ENCODE data around the gene VAMP5. TPM values are rescaled to one million over a fixed set of nuclear protein-coding genes. Genes with fewer than 3 reads are reported as not detected.
A peak's percentile ranks its signal among the peaks of the same experiment; 100 is the strongest.

The VAMP5 gene
- total RNA-seq, 1 experiment from 2014 or later, result 0.59 TPM

DNA sequence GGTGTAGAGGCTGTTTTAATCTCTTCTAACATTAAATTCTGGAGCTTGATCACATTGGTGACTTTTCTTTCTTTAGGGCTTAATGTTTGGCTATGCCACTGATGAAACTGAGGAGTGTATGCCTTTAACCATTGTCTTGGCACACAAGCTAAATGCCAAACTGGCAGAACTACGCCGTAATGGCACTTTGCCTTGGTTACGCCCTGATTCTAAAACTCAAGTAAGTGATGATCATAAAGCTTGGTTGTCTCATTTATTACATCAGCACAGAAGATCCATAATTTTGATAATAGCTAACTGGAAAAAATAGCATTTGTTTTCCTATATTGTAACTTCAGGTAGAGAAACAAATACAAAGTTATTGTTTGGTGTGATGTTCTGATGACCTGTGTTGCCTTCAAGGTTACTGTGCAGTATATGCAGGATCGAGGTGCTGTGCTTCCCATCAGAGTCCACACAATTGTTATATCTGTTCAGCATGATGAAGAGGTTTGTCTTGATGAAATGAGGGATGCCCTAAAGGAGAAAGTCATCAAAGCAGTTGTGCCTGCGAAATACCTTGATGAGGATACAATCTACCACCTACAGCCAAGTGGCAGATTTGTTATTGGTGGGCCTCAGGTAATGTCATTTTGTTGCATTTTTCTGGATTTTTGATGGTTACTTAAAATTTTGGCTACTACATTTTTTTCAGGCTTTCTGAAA, 42.3 kb upstream of the VAMP5 start:
- Histone ChIP-seq H2AK5ac (ENCODE audit: insufficient read length, low read length) (no peak overlapping the region), H3T11ph (ENCODE audit: low read length) (no peak overlapping the region), H3K23me2 (ENCODE audit: insufficient read length, low read depth, low read length, poor library complexity, severe bottlenecking) (peaks cover 17% of the 10 kb centered on the region), H3K56ac (ENCODE audit: insufficient read length, low read depth, low read length) (no peak overlapping the region), H3K9ac (ENCODE audit: extremely low read depth, insufficient read length, low read length) (peak overlapping the region; percentile 26), H3K9me3 (ENCODE audit: control insufficient read depth, low read depth, low read length) (no peaks in the 10 kb centered on the region), H3K27ac (ENCODE audit: insufficient read length, low read depth, low read length) (no peak overlapping the region), H3K79me1 (ENCODE audit: insufficient read depth, low read depth, low read length, poor library complexity, severe bottlenecking) (no peaks in the 10 kb centered on the region), H2BK12ac (ENCODE audit: insufficient read length, low read depth, low read length) (no peak overlapping the region), H2BK5ac (ENCODE audit: insufficient read length, low read length) (no peak overlapping the region), H3K14ac (ENCODE audit: insufficient read depth, low read length) (no peak overlapping the region), H4K91ac (ENCODE audit: insufficient read length, low read depth, low read length) (no peak overlapping the region), H2BK15ac (ENCODE audit: low read depth, low read length) (no peak overlapping the region), H3K79me2 (ENCODE audit: insufficient read depth, low read length) (peaks cover 25% of the 10 kb centered on the region), H2AFZ (ENCODE audit: low read length) (no peak overlapping the region), H4K8ac (replicated peaks; ENCODE audit: insufficient read length, low read depth, low read length) (no peak overlapping the region), H3K23ac (ENCODE audit: insufficient read length, low read depth, low read length) (no peak overlapping the region), H3K4me1 (ENCODE audit: insufficient read depth, low read length) (0 out of 2 replicates have a peak, but pooled peaks cover 2% of the 10 kb centered on the region), H2BK20ac (ENCODE audit: low read depth, low read length, poor library complexity, severe bottlenecking) (no peak overlapping the region), H3K4me2 (ENCODE audit: insufficient read depth, insufficient read length, low read length) (peak overlapping the region; percentile 86), H4K20me1 (ENCODE audit: control insufficient read depth, insufficient read depth, insufficient read length) (no peaks in the 10 kb centered on the region), H2BK120ac (ENCODE audit: low read depth, low read length, poor library complexity, severe bottlenecking) (no peak overlapping the region), H3K4ac (ENCODE audit: low read depth, low read length) (no peak overlapping the region), H3K18ac (ENCODE audit: insufficient read length, low read depth, low read length) (no peak overlapping the region), H3K27me3 (ENCODE audit: insufficient read depth, low read length) (no peaks in the 10 kb centered on the region), H4K5ac (ENCODE audit: insufficient read length, low read depth, low read length) (no peak overlapping the region)
- Mint-ChIP-seq H3K27ac (peak overlapping the region in 2 of 3 experiments; percentile 80 to 84; a peak in 2 of 7 replicates), H3K9me3 (peaks cover 0 to 3% of the 10 kb centered on the region in 2 experiments; a peak in 1 of 5 replicates), H3K27me3 (ENCODE audit: low read depth) (peaks cover 5% of the 10 kb centered on the region; the same call in 1 of the 2 replicates), H3K4me1 (peaks cover 36 to 49% of the 10 kb centered on the region in 2 experiments), H3K4me3 (peak overlapping the region; percentile 95 to 98), H3K36me3 (ENCODE audit: insufficient read depth in 1 of 3, low read depth in 3 of 3) (peaks cover 49 to 75% (median 58%) of the 10 kb centered on the region in 3 experiments)
- TF ChIP-seq CTCF (conservative IDR thresholded peaks at IDR 0.05), result no peak
- no peak for DNase-seq
- WGBS (ENCODE audit: extremely low coverage, insufficient read length, low lambda C conversion rate), result no CpG with 5 or more reads among the region's 5 CpGs

Data from H9 (cell line).